ENCODE measurements around the gene KCNN3.

KCNN3 gene

DNA sequence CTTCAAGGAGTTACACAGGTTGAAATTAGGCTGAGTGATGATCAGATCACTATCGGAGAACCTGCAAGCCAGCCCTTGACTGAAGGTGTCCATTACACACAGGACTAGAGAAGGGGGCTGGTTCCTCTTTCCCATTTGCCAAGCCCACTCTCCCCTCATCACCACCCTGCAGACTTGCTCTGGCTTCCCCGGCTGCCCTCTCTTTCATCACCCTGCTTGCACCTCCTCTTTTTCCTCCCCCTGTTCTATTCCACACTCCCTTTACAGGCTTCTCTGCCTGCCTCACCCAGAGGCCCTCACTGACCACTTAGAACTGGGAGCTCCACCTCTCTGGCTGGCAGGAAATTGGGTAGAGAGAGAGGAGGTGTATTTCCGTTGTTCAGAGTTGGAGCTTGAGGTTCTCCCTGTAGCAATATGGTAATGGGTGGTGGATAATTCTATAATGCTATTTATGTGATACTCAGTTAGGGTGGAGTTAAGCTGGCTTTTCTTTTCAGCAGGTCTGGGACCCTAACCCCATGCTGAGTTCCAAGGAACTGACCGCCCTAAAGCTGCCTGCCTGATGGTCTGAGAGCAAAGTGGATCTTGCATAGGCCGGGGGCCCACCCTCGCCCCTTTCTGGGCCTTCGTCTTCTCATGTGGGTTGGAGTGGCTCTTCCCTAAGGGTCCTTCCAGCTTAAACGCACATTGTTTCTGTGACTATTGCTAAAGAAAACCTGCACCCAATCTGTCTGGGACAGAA is 150.3 kb downstream of the KCNN3 start:
- no peak for DNase-seq

GRCh38 chr1:154718566-154718965 is 151.5 kb downstream of the KCNN3 start:
- no peak for DNase-seq

GRCh38 chr1:154717528-154717924 is 152.6 kb downstream of the KCNN3 start:
- DNase-seq: no peak

DNA sequence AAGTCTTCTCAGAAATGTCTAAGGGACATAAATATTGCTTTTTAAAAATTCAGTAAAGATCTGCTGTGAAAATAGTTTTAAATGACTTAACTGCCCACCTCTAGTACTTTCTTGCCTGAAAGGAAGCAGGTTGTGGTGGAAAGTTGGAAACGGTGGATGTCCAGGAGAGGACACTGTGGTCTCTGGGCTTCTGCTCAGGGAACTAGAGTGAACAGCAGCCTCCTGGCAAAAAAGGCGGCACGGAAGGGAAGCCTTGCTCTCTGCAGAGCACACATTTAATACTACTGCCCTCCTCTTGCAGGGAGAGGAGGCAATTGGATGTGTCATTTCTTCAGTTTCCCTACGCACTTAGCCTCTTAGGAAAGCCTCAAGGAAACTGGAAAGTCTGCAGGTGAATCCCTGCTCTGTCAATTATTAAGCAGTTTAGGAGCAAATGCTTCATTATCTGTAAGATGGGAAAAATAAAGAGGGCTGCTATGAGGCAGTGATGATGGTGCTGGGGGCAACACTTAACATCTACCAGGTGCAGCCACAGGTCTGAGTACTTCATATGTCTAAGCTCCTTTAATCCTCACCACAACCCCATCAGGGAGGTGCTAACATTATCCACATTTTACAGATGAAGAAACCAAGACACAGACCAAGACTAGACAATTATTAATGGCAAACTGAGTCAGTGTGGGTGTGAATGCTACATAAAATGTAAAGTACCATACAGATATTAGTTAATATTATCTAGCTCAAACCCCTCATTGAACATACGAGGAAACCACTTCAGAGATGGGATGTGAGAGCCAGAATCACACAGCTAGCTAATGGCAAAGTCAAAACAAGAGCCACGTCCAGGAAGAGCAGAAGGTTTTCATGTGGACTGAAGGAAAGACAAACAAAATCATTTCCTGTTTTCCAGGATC is 153.2 kb downstream of the KCNN3 start:
- no peak for DNase-seq

DNA sequence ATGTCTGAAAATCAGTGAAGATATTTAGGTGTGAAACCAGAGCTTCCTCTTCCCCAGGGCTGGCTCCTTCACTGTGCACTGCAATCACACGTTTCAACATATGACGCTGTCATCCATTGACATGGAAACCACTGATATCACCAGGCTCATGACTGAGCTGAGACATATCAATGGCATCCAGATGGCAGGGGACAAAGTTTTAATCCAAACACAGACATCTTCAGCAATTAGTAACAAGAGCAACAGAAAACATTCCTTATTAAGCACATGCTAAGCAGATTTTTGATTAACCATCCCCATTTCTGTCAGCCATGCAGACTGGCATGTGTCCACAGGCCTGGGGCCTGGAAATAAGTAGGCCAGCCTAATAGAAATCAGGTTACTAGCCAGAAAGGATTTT is 154.1 kb downstream of the KCNN3 start:
- DNase-seq: no peak

GRCh38 chr1:154715385-154715784 is 154.7 kb downstream of the KCNN3 start:
- DNase-seq: no peak

GRCh38 chr1:154714638-154715037 is 155.4 kb downstream of the KCNN3 start:
- DNase-seq: no peak

GRCh38 chr1:154714052-154714623 is 155.9 kb downstream of the KCNN3 start:
- no peak for DNase-seq

GRCh38 chr1:154713005-154713404 is 157.1 kb downstream of the KCNN3 start:
- no peak for DNase-seq

DNA sequence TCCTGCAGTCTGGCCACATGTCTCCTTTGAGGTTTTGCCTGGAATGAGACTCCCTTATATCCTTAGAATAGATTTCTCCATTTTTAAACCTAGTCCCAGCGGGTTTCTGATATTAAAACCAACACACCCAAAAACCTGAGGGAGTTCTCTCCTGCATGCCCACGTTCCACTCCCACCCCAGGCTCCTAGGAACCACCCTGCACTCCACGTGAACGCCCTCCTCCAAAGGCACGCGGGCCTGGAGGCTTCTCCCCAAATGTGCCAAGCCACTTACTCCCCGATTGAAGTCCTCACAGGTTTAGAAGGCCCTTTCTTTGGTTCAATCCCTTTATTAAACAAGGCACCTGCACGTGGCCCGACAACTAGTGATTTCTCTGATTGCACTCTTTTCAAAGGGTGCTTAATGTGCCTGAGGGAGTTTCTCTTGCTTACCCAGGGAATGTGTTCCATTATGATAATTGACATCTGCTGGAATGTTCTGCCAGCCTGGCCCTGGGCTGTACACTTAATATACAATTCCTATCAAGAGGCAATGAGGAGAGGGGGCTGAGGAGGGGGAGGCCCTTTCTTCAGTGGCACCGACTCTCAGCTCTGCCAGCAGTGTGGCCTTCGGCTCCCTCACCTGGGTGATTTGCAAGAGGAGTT is 157.8 kb downstream of the KCNN3 start:
- no peak for DNase-seq

DNA sequence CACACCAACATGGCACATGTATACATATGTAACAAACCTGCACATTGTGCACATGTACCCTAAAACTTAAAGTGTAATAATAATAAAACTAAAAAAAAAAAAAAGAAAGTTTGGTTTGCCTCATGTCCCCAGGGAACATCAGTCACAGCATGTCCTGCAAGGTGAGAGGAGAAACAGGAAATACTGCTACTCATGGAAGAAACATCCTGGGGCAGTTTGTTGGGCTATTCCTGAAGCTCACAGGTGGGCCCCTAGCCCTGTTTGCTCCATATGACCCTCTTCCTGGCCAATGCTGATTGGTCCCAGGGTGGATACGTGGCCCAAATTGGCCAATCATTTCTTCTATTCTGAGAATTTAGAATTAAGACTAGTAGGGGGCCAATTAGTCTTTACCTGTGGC is 158.7 kb downstream of the KCNN3 start:
- no peak for DNase-seq

DNA sequence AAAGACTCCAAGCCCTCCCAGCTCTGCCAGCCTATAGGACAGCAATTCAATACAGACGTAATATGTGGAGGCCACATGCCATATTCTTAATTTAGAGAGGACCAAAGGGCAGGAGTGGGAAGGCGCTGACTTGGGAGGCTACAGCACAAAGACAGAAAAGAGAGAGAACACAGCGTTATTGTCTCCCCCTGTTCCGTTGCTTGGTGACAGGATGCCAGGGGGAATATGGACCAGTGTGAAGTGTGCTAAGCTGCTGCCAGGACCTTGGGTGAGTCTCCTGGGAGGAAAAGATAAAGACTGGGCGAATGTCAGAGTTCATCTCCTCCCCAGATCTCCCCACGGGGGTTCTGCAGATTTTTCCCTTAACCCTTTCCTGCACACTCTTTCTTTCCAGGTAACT is 160.0 kb downstream of the KCNN3 start:
- no peak for DNase-seq

DNA sequence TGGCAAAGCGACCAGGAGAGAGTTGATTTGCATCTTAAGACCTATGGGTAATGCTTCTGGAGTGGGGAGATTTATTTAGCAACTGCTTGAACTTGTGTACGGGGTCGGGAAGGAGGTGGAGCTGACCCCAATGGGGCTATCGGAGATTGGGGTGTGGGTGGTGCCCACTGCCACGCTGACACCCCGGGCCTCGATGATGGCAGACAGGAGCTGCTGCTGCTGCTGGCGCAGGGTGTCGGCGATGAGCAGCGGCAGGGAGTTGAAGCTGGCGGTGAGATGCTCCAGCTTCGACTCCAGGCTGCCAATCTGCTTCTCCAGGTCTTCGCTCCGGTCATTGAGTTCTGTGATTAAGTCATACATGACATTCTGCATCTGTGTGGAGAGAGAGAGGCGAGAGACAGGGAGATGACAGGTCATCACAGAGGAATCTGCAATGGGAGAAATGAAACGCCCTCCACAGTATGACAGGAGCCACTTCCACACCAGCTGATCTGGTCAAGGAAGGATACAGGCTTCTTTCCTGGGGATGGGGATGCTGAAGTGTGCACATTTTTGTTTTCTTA is 162.1 kb downstream of the KCNN3 start:
- no peak for DNase-seq

GRCh38 chr1:154706851-154707250 is 163.2 kb downstream of the KCNN3 start:
- DNase-seq: no peak

- no peak for DNase-seq
Observed at GRCh38 chr1:154705544-154705943, 164.5 kb downstream of the KCNN3 start.

DNA sequence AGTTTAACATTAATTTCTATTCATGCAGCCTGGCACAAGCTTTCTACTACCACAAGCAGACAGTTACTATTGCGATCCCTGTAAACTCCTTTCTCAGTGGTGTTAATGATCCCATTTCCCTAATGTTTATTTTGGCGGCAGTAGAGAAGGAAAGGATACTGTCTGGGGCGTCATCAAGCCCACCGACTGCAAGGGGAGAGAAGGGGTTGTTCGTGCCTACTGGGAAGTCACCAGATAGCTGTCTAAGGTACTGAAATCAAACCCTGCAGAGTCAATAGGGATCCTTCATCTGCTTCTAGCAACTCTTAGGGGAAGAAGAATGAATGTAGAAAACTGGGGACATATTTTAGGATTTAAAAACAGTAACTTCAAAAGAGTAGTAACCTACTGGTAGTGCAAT is 166.9 kb downstream of the KCNN3 start:
- DNase-seq: peak; percentile 44

DNA sequence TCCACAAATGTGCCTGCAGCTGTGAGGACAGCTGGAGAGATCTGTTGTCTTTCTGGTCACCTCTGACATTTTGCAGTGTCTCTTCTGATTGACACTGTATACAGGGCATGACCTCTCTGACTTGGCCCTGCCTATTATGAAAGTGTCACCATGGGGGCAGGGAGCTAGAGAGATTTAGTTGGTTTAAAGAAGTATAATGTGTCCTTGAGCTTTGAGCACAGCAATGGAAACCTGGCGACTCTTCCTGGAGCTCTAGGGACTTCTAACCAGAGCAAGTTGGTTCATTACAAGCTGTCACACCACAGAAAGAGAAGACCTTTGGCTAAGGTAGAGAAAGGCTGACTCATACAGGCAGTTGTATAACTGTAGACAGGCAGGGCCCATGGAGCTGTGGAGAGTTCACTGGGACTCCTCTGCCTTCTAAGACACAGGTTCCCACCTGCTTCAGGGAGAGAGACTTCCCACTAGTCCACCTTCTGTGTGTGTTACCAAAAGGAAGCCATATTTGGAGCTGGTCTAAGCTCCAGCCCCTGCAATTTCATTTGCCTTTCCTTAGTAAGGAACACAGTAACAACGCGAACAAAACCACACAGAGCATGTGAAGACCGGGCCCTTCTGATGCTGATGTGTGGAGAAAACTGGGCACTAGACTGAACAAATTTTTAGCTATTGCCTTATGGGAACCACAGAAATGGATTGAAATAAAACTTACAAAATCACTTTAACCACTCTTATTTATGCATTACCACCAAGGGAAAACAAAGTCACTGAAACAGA is 171.6 kb downstream of the KCNN3 start:
- no peak for DNase-seq

GRCh38 chr1:154697710-154698109 is 172.4 kb downstream of the KCNN3 start:
- DNase-seq: no peak

- DNase-seq: no peak
Observed at GRCh38 chr1:154696456-154696855, 173.6 kb downstream of the KCNN3 start.

DNA sequence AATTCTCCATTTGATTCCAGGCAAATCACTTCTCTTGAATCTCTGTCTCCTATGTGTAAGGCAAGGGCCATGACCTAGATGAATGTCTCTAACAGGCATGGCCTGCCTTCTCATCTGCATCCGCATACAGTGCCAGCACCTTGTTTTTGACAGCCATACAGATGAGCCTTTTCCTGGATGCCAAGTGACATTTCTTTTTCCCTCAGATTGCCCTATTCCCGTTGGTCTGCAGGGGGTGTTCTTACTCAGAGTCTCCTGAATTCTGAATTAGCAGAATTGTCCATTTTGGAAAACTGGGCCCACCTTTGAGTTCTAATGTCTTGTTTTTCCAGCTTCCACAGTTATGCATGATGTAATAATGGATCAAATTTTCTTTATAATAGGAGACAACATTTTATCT is 174.1 kb downstream of the KCNN3 start:
- DNase-seq: no peak

- DNase-seq: no peak
Observed at GRCh38 chr1:154694995-154695394, 175.1 kb downstream of the KCNN3 start.

DNA sequence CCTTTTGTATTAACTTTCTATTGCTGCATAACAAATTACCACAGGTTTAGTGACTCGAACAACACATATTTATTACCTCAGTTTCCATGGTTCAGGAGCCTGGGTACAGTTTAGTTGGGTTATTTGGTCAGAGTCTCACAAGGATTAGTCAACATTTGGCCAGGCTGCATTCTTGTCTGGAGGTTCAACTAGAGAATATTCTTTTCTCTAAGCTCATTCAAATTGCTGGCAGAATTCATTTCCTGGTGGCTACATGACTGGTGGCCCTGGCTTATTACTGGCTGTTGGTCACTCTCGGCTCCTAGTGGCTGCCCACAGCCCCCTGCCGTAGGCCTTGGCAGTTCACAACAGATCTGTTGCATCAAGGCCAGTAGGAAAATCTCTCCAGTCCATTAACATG is 181.0 kb downstream of the KCNN3 start:
- no peak for DNase-seq

Measured in NCI-H526 treated with DMSO at 0.1 percent for 48 hours (cell line).